Neural cell (in vitro differentiated cells): Measurements from ENCODE around the gene RYR1. TPM values are rescaled to one million over a fixed set of nuclear protein-coding genes. Genes with fewer than 3 reads are reported as not detected.

Experiments
- H2AFZ ChIP-seq: fragments of 200-600, 300-800 bp; sonication (generic), shearing (Covaris generic); 2 replicates; pipeline ENCODE4 v1.6.0; 2014; ENCODE audit warnings: low read depth, mild to moderate bottlenecking, antibody characterized with exemption, low read length, moderate library complexity
- H3F3A ChIP-seq: fragments of 200-600 bp; shearing (Covaris generic); 2 replicates; pipeline ENCODE4 v1.6.1; 2016; ENCODE audit warnings: mild to moderate bottlenecking, moderate library complexity, mixed read lengths, antibody characterized with exemption, low read length; ENCODE audit not compliant: insufficient read depth, poor library complexity, severe bottlenecking
- H3K27ac ChIP-seq: fragments of 200-600, 300-800 bp; sonication (generic), shearing (Covaris generic); 2 replicates; pipeline ENCODE4 v1.5.1; 2014; ENCODE audit warnings: mild to moderate bottlenecking, low read length, moderate library complexity
- H3K27me3 ChIP-seq: fragments of 300-800, 200-600 bp; sonication (generic), shearing (Covaris generic); 2 replicates; pipeline ENCODE4 v1.6.0; 2014; ENCODE audit warnings: mild to moderate bottlenecking, low read depth, low read length, moderate library complexity; ENCODE audit not compliant: insufficient read depth
- H3K36me3 ChIP-seq: fragments of 300-800, 200-600 bp; sonication (generic), shearing (Covaris generic); 2 replicates; pipeline ENCODE4 v1.5.1; 2014; ENCODE audit warnings: mild to moderate bottlenecking, antibody characterized with exemption, low read length, moderate library complexity; ENCODE audit not compliant: insufficient read depth
- H3K4me2 ChIP-seq: fragments of 300-800, 200-600 bp; sonication (generic), shearing (Covaris generic); 2 replicates; pipeline ENCODE4 v1.6.0; 2014; ENCODE audit warnings: mild to moderate bottlenecking, low read length
- H3K4me3 ChIP-seq: fragments of 300-800, 200-600 bp; sonication (generic), shearing (Covaris generic); 2 replicates; pipeline ENCODE4 v1.5.1; 2014; ENCODE audit warnings: mild to moderate bottlenecking, low read length, moderate library complexity
- H3K79me2 ChIP-seq: fragments of 200-600 bp; shearing (Covaris generic); replicated peaks from 2 replicates; pipeline ENCODE4 v1.6.0; 2014; ENCODE audit warnings: mild to moderate bottlenecking, low read length, moderate library complexity; ENCODE audit not compliant: insufficient read depth
- H3K9ac ChIP-seq: fragments of 300-800, 200-600 bp; sonication (generic), shearing (Covaris generic); 2 replicates; pipeline ENCODE4 v1.6.1; 2016; ENCODE audit warnings: mild to moderate bottlenecking, low read length, mixed read lengths
- H3K9me2 ChIP-seq: fragments of 200-600 bp; shearing (Covaris generic); 2 replicates; pipeline ENCODE4 v1.6.1; 2016; ENCODE audit warnings: mild to moderate bottlenecking, low read length, mixed read lengths; ENCODE audit not compliant: insufficient read depth
- H3K9me3 ChIP-seq: fragments of 200-600, 300-800 bp; sonication (generic), shearing (Covaris generic); 2 replicates; pipeline ENCODE4 v1.6.1; 2016; ENCODE audit warnings: mild to moderate bottlenecking, mixed run types, low read length, moderate library complexity, mixed read lengths
- H4K20me1 ChIP-seq: fragments of 200-600 bp; shearing (Covaris generic); 2 replicates; pipeline ENCODE4 v1.6.1; 2016; ENCODE audit warnings: mild to moderate bottlenecking, mixed run types; ENCODE audit not compliant: insufficient read depth
- EP300 ChIP-seq: fragments of 450-650 bp; conservative IDR thresholded peaks from 2 replicates; pipeline ENCODE4 v1.6.1; 2014; ENCODE audit warnings: antibody characterized with exemption, mild to moderate bottlenecking, moderate library complexity; ENCODE audit not compliant: poor library complexity, severe bottlenecking
- EZH2 ChIP-seq: fragments of 200-600, 300-800 bp; shearing (Covaris generic), sonication (generic); IDR thresholded peaks from 2 replicates; pipeline ENCODE4 v1.6.1; 2014; ENCODE audit warnings: antibody characterized with exemption, low read length, borderline replicate concordance, mild to moderate bottlenecking; ENCODE audit not compliant: insufficient read depth, poor library complexity, severe bottlenecking
- MXI1 ChIP-seq: fragments of 450-650 bp; conservative IDR thresholded peaks from 2 replicates; pipeline ENCODE4 v1.6.1; 2014; ENCODE audit warnings: antibody characterized with exemption, mild to moderate bottlenecking; ENCODE audit not compliant: poor library complexity, severe bottlenecking
- POLR2AphosphoS5 ChIP-seq: IDR thresholded peaks from 2 replicates; pipeline ENCODE4 v1.6.1; 2012
- RAD21 ChIP-seq: fragments of 450-650 bp; conservative IDR thresholded peaks from 2 replicates; pipeline ENCODE4 v1.6.1; 2014; ENCODE audit warnings: antibody characterized with exemption, mild to moderate bottlenecking, moderate library complexity
- SMC3 ChIP-seq: fragments of 450-650 bp; conservative IDR thresholded peaks from 2 replicates; pipeline ENCODE4 v1.6.1; 2014; ENCODE audit warnings: antibody characterized with exemption, mild to moderate bottlenecking, moderate library complexity; ENCODE audit not compliant: poor library complexity
- TAF1 ChIP-seq: IDR thresholded peaks from 2 replicates; pipeline ENCODE4 v1.6.1; 2012; ENCODE audit warnings: low read depth
- polyA plus RNA-seq: library from polyadenylated mRNA; depleted of rRNA; stranded (reverse); fragments of >200 nt; gene quantifications from 2 replicates; pipeline ENCODE4 v1.2.3, GENCODE V29; 2014
- TF ChIP-seq, protein P1 (sequence below): fragments of 450-650 bp; IDR thresholded peaks from 2 replicates; pipeline ENCODE4 v1.5.1; 2014; ENCODE audit warnings: antibody characterized with exemption, mild to moderate bottlenecking, moderate library complexity; ENCODE audit not compliant: poor library complexity, severe bottlenecking
- TF ChIP-seq, protein P2 (sequence below): IDR thresholded peaks from 2 replicates; pipeline ENCODE4 v1.6.1; 2012; ENCODE audit warnings: borderline replicate concordance

Gene RYR1
- polyA plus RNA-seq, 1 donor from 2014 or later, result 0.69 TPM

DNA sequence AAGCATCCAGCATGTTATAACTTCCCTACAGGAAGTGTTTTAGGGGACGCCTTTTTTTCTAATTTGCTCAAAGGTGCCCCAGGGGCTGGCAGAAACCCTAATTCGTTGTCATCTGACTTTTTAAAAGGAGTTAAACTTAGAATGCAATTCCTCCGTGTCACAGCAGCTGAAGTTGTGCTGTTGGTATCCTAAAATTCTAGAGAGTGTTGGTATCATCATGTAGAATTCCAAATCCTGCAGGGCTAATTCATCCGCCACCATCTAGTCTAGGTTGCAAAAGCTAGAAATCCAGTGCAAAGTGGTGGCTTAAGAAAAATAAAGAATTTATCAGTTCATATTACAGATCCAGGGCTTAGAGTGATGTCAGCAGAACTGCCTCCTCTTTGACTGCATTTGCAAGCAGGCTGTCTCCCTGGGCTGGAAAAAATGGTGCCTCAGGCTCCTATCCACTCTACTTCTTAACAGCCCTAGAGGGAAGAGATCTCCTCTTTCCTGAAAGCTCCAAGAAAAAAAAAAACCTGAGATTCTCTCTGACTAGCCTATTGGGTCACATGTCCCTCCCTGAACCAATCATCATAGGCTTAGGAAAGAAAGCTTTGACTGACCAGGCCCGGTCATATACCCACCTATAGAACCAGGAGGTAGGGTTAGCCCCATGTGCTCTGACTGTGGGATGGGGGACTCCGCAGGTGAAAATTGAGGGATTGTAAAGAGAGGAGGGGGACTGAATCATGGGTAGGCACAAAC is 111.3 kb downstream of the RYR1 start:
- Histone ChIP-seq H3K79me2 (no peaks in the 10 kb centered on the region), H3K9me3 (no peaks in the 10 kb centered on the region), H3K36me3 (no peaks in the 10 kb centered on the region), H3K4me3 (no peak overlapping the region), H2AFZ (no peak overlapping the region), H3K27me3 (no peaks in the 10 kb centered on the region), H3K9ac (no peak overlapping the region), H3K27ac (no peak overlapping the region), H3K9me2 (no peaks in the 10 kb centered on the region), H3K4me2 (no peak overlapping the region), H4K20me1 (no peaks in the 10 kb centered on the region), H3F3A (no peaks in the 10 kb centered on the region)
- TF ChIP-seq, protein P1, sequence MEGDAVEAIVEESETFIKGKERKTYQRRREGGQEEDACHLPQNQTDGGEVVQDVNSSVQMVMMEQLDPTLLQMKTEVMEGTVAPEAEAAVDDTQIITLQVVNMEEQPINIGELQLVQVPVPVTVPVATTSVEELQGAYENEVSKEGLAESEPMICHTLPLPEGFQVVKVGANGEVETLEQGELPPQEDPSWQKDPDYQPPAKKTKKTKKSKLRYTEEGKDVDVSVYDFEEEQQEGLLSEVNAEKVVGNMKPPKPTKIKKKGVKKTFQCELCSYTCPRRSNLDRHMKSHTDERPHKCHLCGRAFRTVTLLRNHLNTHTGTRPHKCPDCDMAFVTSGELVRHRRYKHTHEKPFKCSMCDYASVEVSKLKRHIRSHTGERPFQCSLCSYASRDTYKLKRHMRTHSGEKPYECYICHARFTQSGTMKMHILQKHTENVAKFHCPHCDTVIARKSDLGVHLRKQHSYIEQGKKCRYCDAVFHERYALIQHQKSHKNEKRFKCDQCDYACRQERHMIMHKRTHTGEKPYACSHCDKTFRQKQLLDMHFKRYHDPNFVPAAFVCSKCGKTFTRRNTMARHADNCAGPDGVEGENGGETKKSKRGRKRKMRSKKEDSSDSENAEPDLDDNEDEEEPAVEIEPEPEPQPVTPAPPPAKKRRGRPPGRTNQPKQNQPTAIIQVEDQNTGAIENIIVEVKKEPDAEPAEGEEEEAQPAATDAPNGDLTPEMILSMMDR, result peak; percentile 26
- no peak for TF ChIP-seq MXI1

DNA sequence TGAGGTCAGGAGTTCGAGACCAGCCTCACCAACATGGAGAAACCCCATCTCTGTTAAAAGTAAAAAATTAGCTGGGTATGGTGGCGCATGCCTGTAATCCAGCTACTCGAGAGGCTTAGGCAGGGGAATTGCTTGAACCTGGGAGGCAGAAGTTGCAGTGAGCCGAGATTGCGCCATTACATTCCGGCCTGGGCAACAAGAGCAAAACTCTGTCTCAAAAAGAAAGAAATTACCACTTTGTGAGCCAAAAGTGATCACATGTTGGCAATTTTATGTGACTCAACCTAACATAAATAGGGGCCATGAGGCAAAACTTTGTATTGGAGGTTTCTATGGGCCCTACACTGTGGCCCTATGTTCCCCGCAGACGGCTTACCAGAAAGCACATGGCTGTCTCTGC is 112.1 kb downstream of the RYR1 start:
- Histone ChIP-seq H3K4me3 (no peak overlapping the region), H3F3A (no peaks in the 10 kb centered on the region), H3K36me3 (no peaks in the 10 kb centered on the region), H3K9me3 (no peaks in the 10 kb centered on the region), H4K20me1 (no peaks in the 10 kb centered on the region), H3K9me2 (no peaks in the 10 kb centered on the region), H3K79me2 (no peaks in the 10 kb centered on the region), H2AFZ (no peak overlapping the region), H3K27ac (no peak overlapping the region), H3K27me3 (no peaks in the 10 kb centered on the region), H3K4me2 (no peak overlapping the region), H3K9ac (no peak overlapping the region)
- TF ChIP-seq POLR2AphosphoS5 (no peak), SMC3 (no peak), MXI1 (no peak)

DNA sequence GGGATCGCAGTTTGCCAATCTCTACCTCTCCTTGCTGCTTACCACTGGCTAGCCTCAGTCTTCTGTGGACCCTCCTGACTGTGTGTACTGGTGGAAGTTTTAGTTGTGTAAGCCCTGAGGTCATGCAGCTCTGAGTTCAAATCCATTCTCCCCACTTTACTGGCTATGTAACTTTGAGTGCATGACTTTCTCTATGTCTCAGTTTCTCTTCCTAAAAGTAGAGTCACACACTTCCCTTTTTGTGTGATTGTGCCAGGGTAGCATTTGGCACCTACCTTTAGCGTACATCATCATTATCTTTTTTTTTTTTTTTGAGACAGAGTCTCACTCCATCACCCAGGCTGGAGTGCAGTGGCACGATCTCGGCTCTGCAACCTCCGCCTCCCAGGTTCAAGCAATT is 113.9 kb downstream of the RYR1 start:
- no peaks in the 10 kb centered on the region for H3K36me3 ChIP-seq
- H3K4me3 ChIP-seq, result no peak overlapping the region
- no peak overlapping the region for H3K4me2 ChIP-seq
- H3K27me3 ChIP-seq, result no peaks in the 10 kb centered on the region
- H3K9ac ChIP-seq, result no peak overlapping the region
- H3K9me2 ChIP-seq, result no peaks in the 10 kb centered on the region
- no peaks in the 10 kb centered on the region for H4K20me1 ChIP-seq
- H3K27ac ChIP-seq, result no peak overlapping the region
- H3K79me2 ChIP-seq, result no peaks in the 10 kb centered on the region
- H3F3A ChIP-seq, result no peaks in the 10 kb centered on the region
- H2AFZ ChIP-seq, result no peak overlapping the region
- TF ChIP-seq TAF1 (no peak), POLR2AphosphoS5 (no peak), SMC3 (no peak), MXI1 (no peak), EP300 (no peak), EZH2 (no peak), RAD21 (no peak)
- TF ChIP-seq, protein P1, result no peak
- TF ChIP-seq, protein P2, sequence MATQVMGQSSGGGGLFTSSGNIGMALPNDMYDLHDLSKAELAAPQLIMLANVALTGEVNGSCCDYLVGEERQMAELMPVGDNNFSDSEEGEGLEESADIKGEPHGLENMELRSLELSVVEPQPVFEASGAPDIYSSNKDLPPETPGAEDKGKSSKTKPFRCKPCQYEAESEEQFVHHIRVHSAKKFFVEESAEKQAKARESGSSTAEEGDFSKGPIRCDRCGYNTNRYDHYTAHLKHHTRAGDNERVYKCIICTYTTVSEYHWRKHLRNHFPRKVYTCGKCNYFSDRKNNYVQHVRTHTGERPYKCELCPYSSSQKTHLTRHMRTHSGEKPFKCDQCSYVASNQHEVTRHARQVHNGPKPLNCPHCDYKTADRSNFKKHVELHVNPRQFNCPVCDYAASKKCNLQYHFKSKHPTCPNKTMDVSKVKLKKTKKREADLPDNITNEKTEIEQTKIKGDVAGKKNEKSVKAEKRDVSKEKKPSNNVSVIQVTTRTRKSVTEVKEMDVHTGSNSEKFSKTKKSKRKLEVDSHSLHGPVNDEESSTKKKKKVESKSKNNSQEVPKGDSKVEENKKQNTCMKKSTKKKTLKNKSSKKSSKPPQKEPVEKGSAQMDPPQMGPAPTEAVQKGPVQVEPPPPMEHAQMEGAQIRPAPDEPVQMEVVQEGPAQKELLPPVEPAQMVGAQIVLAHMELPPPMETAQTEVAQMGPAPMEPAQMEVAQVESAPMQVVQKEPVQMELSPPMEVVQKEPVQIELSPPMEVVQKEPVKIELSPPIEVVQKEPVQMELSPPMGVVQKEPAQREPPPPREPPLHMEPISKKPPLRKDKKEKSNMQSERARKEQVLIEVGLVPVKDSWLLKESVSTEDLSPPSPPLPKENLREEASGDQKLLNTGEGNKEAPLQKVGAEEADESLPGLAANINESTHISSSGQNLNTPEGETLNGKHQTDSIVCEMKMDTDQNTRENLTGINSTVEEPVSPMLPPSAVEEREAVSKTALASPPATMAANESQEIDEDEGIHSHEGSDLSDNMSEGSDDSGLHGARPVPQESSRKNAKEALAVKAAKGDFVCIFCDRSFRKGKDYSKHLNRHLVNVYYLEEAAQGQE, result no peak
- no peaks in the 10 kb centered on the region for H3K9me3 ChIP-seq
